Gastrocnemius medialis (tissue), 4 donors: ENCODE data around the gene SCLT1.

Experiments
- POLR2A ChIP-seq, 2 donors: fragments of 450-650 bp; IDR thresholded peaks; one replicate each; pipeline ENCODE4 v1.6.1; 2017; ENCODE audit warnings: antibody characterized with exemption in 2 of 2, mild to moderate bottlenecking in 2 of 2, moderate library complexity in 2 of 2
- TF ChIP-seq, protein P1 (sequence below), 5 experiments: fragments of 450-650 bp in 3 of 5; fragments of 200-600 bp in 2 of 5; sonication (generic) in 2 of 5; IDR thresholded peaks in 4 of 5; conservative IDR thresholded peaks in 1 of 5; 1 replicate in 4 of 5; 2 replicates in 1 of 5; pipeline ENCODE4 v1.5.1; 2016 to 2019; ENCODE audit warnings: antibody characterized with exemption in 5 of 5, mild to moderate bottlenecking in 3 of 5, moderate library complexity in 3 of 5

DNA sequence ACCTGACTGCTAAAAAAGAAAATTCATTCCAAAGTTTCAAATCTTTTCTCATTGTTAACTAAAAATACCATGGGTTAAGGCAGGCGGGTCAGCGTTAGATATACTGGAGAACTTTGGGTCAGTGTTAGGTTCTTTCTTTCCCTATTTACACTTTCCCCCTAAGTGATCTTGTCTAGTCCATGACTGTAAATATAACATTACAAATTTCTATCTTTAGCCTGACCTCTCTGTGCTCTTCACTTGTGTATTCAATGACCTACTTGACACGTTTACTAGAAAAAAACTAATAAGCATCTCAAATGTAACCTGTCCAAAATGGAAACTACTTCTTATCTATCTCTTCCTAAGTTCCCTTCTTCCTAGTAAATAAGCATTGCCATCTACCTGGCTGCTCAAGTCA lies 188.5 kb downstream of the SCLT1 start:
- TF ChIP-seq, protein P1, sequence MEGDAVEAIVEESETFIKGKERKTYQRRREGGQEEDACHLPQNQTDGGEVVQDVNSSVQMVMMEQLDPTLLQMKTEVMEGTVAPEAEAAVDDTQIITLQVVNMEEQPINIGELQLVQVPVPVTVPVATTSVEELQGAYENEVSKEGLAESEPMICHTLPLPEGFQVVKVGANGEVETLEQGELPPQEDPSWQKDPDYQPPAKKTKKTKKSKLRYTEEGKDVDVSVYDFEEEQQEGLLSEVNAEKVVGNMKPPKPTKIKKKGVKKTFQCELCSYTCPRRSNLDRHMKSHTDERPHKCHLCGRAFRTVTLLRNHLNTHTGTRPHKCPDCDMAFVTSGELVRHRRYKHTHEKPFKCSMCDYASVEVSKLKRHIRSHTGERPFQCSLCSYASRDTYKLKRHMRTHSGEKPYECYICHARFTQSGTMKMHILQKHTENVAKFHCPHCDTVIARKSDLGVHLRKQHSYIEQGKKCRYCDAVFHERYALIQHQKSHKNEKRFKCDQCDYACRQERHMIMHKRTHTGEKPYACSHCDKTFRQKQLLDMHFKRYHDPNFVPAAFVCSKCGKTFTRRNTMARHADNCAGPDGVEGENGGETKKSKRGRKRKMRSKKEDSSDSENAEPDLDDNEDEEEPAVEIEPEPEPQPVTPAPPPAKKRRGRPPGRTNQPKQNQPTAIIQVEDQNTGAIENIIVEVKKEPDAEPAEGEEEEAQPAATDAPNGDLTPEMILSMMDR (IDR thresholded peaks at IDR 0.05 in 4 of 5, conservative IDR thresholded peaks at IDR 0.05 in 1 of 5), result no peak
- no peak for TF ChIP-seq POLR2A (IDR thresholded peaks at IDR 0.05)
